ENCODE data around the gene CIAO3. TPM values are rescaled to one million over a fixed set of nuclear protein-coding genes. Genes with fewer than 3 reads are reported as not detected.
"Not testable (repeated sequence)": the region's sequence is repeated elsewhere in the genome, so short reads cannot be mapped to it uniquely, and the experiment has no call there.

CIAO3 gene
- total RNA-seq, 1 experiment from 2014 or later, result 29.6 TPM

- in situ Hi-C loops (cut with HindIII; ENCODE audit: low sequenced_read_pairs), result no loop called here
- no peak for DNase-seq (ENCODE audit: low spot score)
Observed at GRCh38 chr16:777826-778225, 37.0 kb upstream of the CIAO3 start.

DNA sequence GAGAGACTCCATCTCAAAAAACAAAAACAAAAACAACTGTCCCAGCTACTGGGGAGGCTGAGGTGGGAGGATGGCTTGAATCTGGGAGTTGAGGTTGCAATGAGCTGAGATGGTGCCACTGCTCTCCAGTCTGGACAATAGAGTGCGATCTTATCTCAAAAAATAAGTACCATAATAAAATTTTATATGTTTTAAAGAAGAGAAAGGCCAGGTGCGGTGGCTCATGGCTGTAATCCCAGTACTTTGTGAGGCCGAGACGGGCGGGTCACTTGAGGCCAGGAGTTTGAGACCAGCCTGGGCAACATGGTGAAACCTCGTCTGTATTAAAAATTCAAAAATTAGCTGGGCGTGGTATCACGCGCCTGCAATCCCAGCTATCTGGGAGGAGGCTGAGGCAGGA, 36.0 kb upstream of the CIAO3 start:
- in situ Hi-C loops (cut with HindIII; ENCODE audit: low sequenced_read_pairs), result no loop called here

DNA sequence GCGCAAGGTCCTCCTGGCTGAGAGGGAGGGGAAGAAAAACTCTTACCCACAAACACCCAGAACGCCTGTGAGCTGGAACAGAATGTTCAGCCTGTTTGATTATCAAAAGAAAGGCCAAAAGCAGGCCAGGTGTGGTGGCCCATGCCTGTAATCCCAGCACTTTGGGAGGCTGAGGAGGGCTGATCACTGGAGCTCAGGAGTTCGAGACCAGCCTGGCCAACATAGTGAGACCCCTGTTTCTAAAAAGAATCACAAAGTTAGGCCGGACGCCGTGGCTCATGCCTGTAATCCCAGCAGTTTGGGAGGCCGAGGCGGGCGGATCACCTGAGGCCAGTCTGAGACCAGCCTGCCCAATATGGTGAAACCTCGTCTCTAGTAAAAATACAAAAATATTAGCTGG, 35.5 kb upstream of the CIAO3 start:
- in situ Hi-C loops (cut with HindIII; ENCODE audit: low sequenced_read_pairs); DNase-seq (ENCODE audit: low spot score): not testable (repeated sequence)

More for the DNA sequence above, 36.0 kb upstream of the CIAO3 start:
- no peak for DNase-seq (ENCODE audit: low spot score)

DNA sequence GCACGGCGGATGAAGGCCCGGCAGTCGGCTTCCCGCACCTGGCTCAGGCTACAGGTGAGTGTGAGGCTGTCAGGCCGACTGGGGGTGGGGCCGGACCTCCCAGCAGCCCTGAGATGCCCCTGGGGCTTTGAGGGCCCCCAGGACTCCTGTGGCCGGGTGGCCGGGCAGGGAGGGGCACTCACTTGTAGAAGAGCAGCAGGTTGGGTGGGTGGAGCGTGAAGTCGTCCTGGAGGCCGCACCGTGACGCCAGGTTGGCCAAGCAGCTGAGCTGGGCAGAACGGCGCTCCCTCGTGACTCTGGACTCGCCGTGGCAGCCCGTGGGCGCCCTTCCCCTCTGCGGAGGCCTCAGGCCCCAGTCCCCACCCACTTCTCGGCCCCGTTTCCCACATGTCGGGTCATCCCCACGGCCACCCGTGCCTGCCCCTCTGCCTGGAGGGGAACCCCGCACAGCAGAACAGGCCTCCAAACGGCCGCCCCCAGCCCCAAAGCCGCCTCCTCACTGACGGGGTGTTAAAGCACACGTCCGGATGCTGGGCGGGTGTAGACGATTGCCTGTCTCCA, 34.5 kb upstream of the CIAO3 start:
- in situ Hi-C loops (cut with HindIII; ENCODE audit: low sequenced_read_pairs), result no loop called here

DNA sequence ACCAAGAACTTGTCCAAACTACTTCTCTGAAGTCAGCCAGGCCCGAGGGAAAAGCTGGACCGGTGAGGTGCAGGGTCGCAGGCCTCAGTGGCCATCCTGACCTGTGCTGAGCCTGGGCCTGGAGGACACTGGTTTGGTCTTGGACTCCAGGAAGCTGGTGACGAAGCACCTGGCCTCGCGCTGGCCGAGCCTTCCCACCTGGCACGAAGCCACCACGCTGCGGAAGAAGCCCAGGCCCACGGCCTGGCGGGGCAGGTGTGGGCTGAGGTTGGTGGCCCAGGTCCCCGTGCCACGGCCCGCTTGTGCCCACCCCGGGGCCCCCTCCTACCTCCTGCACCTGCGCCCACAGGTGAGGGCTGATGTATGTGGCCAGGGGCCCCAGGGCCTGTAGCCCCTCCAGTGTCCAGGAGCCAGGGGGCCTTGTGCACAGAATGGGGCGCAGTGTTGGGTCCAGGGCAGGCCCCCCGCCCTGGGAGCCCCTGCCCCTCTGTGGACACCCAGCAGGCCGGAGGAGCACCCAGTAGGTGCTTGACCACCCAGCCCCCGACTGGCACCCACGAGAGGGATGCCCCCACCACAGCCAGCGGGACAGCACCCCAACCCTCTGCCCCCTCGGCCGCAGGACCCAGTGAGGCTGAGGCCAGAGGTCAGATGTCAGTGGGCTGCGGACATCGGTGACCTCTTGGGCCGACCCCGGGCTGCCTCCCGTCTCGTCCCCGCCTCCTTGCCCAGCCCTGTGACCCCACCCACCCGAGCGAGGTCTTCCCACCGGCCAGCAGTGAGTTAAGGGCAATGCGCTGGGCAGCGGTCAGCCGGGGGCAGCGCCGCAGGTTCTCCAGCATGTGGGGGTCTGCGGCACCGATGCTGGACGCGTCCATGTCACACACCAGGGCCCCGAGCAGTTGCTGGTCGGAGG, 33.5 kb upstream of the CIAO3 start:
- in situ Hi-C loops (cut with HindIII; ENCODE audit: low sequenced_read_pairs), result no loop called here

More for the DNA sequence above, 34.5 kb upstream of the CIAO3 start:
- DNase-seq (ENCODE audit: low spot score), result no peak

GRCh38 chr16:772959-773358, 32.2 kb upstream of the CIAO3 start:
- in situ Hi-C loops (cut with HindIII; ENCODE audit: low sequenced_read_pairs), result no loop called here

More for the DNA sequence above, 33.5 kb upstream of the CIAO3 start:
- DNase-seq (ENCODE audit: low spot score), result no peak

DNA sequence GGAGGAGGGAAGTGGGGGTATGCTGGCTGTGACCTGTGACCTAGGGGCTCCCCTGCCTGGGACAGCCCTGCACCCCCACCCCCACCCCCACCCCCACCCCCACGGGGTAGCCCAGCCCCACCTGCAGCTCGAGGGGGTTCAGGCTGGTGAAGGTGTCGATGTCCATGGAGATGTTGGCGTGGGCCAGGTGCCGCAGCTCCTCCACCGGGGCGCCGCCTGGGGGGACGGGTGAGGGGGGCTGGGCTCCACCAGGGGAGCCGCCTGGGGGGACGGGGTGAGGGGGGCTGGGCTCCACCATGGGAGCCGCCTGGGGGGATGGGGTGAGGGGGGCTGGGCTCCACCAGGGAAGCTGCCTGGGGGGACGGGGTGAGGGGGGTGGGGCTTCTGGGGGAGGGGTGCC, 29.6 kb upstream of the CIAO3 start:
- in situ Hi-C loops (cut with HindIII; ENCODE audit: low sequenced_read_pairs), result no loop called here
- DNase-seq (ENCODE audit: low spot score), result no peak

More at GRCh38 chr16:772959-773358, 32.2 kb upstream of the CIAO3 start:
- no peak for DNase-seq (ENCODE audit: low spot score)

- DNase-seq (ENCODE audit: low spot score), result no peak
- in situ Hi-C loops (cut with HindIII; ENCODE audit: low sequenced_read_pairs), result no loop called here
Observed at GRCh38 chr16:769934-770333, 29.1 kb upstream of the CIAO3 start.

DNA sequence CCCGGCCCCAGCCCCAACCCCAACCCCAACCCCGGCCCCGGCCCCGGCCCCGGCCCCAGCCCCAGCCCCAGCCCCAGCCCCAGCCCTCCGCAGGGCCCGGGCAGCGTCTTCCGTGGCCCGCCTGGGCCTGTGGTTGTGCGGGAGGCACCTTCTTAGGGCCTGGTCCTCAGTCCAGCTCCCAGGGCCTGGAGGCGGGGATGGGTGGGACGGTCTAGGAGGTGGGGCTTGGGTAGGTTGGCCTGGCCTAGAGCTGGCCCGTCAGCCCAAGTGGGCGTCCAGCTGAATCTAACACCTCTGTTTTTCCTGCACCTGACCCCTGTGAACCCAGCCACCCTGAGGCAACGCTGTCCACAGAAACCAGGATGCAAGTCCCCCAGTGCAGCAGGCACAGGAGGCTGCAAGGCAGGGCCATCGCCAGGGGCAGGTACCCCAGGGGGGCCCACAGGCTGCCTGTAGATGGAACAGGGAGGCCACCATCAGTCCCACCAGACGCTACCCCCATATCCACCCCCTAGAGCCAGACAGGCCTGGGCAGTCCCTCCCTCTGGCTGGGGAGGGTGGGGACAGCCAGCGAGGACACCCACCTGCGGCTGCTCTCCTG, 28.5 kb upstream of the CIAO3 start:
- DNase-seq (ENCODE audit: low spot score), result peak; percentile 13
- in situ Hi-C loops (cut with HindIII; ENCODE audit: low sequenced_read_pairs), result no loop called here

- in situ Hi-C loops (cut with HindIII; ENCODE audit: low sequenced_read_pairs), result no loop called here
Observed at GRCh38 chr16:768428-768827, 27.6 kb upstream of the CIAO3 start.

DNA sequence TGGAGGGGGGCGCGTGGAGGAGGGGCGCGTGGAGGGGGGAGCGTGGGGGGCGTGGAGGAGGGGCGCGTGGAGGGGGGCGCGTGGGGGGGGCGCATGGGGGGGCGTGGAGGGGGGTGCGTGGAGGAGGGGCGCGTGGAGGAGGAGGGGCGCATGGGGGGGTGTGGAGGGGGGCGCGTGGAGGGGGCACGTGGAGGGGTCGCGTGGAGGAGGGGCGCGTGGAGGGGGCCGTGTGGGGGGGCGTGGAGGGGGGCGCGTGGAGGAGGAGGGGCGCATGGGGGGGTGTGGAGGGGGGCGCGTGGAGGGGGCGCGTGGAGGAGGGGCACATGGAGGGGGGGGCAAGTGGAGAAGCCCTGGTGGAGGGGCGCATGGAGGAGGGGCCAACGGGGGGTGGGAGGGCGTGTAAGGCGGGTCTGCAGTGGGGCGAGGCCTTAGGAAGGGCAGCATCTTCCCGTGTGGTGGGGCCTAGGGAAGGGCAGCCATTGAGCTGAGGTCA, 27.0 kb upstream of the CIAO3 start:
- DNase-seq (ENCODE audit: low spot score), result no peak
- in situ Hi-C loops (cut with HindIII; ENCODE audit: low sequenced_read_pairs), result no loop called here

More at GRCh38 chr16:768428-768827, 27.6 kb upstream of the CIAO3 start:
- DNase-seq (ENCODE audit: low spot score), result no peak

GRCh38 chr16:766820-767640, 26.2 kb upstream of the CIAO3 start:
- in situ Hi-C loops (cut with HindIII; ENCODE audit: low sequenced_read_pairs), result no loop called here
- DNase-seq (ENCODE audit: low spot score), result no peak

- no peak for DNase-seq (ENCODE audit: low spot score)
- in situ Hi-C loops (cut with HindIII; ENCODE audit: low sequenced_read_pairs), result no loop called here
Observed at GRCh38 chr16:766008-766819, 25.4 kb upstream of the CIAO3 start.

DNA sequence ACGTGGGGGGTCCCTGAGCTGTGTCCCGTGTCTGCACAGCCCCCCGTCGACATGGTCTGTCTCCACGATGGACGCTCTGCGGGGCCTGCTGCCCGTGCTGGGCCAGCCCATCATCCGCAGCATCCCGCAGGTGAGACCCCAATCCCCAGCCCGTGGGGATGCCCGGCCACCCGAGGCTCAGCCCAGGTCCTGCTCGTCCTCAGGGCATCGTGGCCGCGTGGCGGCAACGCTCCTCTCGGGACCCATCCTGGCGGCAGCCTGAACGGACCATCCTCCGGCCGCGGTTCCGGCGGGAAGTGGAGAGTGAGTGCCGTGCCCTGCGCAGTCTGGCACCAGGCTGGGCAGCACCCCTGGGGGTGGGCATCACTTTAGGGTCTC, 24.7 kb upstream of the CIAO3 start:
- in situ Hi-C loops (cut with HindIII; ENCODE audit: low sequenced_read_pairs), result no loop called here
- no peak for DNase-seq (ENCODE audit: low spot score)

DNA sequence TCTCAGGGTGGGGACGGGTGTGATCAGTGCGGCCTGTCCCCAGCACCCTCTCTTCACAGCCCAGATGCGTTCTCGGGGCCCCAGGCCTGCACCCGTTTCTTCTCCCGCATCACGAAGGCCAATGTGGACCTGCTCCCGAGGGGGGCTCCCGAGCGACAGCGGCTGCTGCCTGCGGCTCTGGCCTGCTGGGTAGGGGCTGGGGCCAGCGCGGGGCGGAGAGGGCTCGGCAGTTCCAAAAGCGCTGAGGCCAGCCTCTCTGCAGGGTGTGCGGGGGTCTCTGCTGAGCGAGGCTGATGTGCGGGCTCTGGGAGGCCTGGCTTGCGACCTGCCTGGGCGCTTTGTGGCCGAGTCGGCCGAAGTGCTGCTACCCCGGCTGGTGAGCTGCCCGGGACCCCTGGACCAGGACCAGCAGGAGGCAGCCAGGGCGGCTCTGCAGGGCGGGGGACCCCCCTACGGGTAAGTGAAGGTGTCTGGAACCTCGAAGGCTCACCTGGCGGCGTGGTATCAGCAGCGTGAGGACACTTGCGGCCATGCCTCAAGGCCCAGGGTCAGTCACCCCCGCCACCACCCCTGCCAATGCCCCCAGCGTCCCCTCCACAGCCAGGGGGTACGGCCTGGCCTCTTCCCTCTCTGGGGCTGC, 24.2 kb upstream of the CIAO3 start:
- in situ Hi-C loops (cut with HindIII; ENCODE audit: low sequenced_read_pairs), result no loop called here

GRCh38 chr16:764184-764750, 23.5 kb upstream of the CIAO3 start:
- in situ Hi-C loops (cut with HindIII; ENCODE audit: low sequenced_read_pairs), result no loop called here
- no peak for DNase-seq (ENCODE audit: low spot score)

More for the DNA sequence above, 24.2 kb upstream of the CIAO3 start:
- DNase-seq (ENCODE audit: low spot score), result no peak

DNA sequence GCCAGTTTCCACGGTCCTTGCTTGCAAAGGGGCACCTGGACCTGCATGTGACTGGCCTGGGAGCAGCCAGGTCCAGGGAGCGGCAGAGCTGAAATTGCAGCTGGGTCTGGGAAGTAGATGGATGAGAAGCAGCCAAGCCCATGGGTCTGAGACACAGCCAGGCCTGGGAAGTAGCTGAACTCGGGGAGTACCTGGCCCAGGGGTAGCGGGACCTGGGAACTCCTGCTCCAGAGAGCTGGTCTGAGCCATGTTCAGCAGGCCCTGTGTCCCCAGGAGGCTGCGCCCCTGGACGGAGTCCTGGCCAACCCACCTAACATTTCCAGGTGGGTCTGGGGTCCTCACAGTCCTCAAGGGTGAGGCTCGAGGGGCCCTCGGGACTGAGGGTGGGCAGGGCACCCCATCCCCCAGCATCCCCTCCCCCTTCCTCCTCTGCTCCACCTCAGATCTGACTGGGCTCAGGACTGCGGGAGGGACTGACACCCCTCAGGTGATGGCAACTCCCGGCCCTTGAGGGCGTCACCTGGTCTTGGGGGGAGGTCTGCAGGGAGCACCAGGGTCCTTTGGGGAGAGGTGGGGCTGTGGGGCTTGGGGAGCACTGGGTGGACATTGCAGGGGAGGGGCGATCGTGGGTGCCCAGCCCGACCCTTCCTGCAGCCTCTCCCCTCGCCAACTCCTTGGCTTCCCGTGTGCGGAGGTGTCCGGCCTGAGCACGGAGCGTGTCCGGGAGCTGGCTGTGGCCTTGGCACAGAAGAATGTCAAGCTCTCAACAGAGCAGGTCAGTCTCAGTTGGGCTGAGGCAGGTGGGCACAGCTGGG, 22.8 kb upstream of the CIAO3 start:
- DNase-seq (ENCODE audit: low spot score), result no peak
- in situ Hi-C loops (cut with HindIII; ENCODE audit: low sequenced_read_pairs), result no loop called here

Data from G401 (cell line).